Tibial artery (tissue), 4 donors: ENCODE data around the gene SLC30A3.
"Not testable (repeated sequence)": the region's sequence is repeated elsewhere in the genome, so short reads cannot be mapped to it uniquely, and the experiment has no call there.

Experiments used
- DNase-seq, 2 donors: peaks; one replicate each; pipeline ENCODE4 v3.0.0-alpha.2; 2019
- H3K27ac ChIP-seq, 2 donors: fragments of 200-600 bp; sonication (generic) in 1 of 2; 1 replicate in 1 of 2; 2 replicates in 1 of 2; pipeline ENCODE4 v1.5.1; 2018 to 2019; ENCODE audit warnings: mild to moderate bottlenecking in 1 of 2
- H3K27me3 ChIP-seq, 2 donors: fragments of 200-600 bp; sonication (generic) in 1 of 2; one replicate each; pipeline versions ENCODE4 v1.5.1 to v1.6.0; 2016 to 2019
- H3K36me3 ChIP-seq, 3 donors: fragments of 200-600 bp; sonication (generic) in 2 of 3; one replicate each; pipeline ENCODE4 v1.5.1; 2016 to 2019; ENCODE audit warnings: mild to moderate bottlenecking in 2 of 3
- H3K4me1 ChIP-seq, 4 donors: fragments of 200-600 bp; sonication (generic) in 2 of 4; 1 replicate in 3 of 4; 2 replicates in 1 of 4; pipeline ENCODE4 v1.5.1; 2016 to 2019
- H3K4me3 ChIP-seq, 2 donors: fragments of 200-600 bp; sonication (generic) in 1 of 2; 1 replicate in 1 of 2; 2 replicates in 1 of 2; pipeline ENCODE4 v1.5.1; 2018 to 2019; ENCODE audit warnings: mild to moderate bottlenecking in 2 of 2
- H3K9me3 ChIP-seq, 3 donors: fragments of 200-600 bp; sonication (generic) in 1 of 3; one replicate each; pipeline ENCODE4 v1.5.1; 2016 to 2019
- intact Hi-C: fragments of 100-400 bp; cut with DNase I; formaldehyde crosslinking; loops from one replicate; pipeline ENCODE4 v1.15.0; 2023; ENCODE audit warnings: low total_unique reads
- TF ChIP-seq, protein P1 (sequence below), 2 experiments: fragments of 200-600 bp in 1 of 2; fragments of 450-650 bp in 1 of 2; IDR thresholded peaks; one replicate each; pipeline ENCODE4 v1.5.1; 2017 to 2019; ENCODE audit warnings: antibody characterized with exemption in 2 of 2, mild to moderate bottlenecking in 1 of 2, moderate library complexity in 1 of 2

SLC30A3 gene

DNA sequence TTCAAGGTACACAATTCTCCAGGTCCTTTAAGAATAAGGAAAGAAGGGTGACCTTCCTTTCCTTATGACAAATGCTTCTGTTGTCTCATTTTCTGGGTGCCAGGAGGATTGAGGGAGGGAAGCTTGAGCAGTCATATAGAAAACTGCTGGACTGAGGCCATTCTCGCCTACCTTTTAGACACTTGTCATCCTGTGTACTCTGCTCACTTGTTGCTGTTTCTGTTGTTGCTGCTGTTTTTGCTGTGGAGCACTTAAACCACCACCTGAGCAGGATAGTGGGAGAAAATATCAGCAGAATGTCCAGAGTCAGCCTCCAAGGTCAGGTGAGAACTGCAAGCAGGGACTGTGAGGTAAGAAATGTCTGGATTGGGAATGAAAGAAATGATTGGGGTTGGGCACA, 15.2 kb upstream of the SLC30A3 start:
- no peaks in the 10 kb centered on the region for H3K36me3 ChIP-seq
- no peak overlapping the region for H3K4me3 ChIP-seq
- H3K4me1 ChIP-seq: peaks cover 0 to 2% (median 0%) of the 10 kb centered on the region in 4 donors
- H3K27me3 ChIP-seq: peaks cover 0 to 36% of the 10 kb centered on the region in 2 donors
- intact Hi-C loops: no loop called here
- no peaks in the 10 kb centered on the region for H3K9me3 ChIP-seq
- DNase-seq: no peak
- H3K27ac ChIP-seq: no peak overlapping the region
- TF ChIP-seq, protein P1, sequence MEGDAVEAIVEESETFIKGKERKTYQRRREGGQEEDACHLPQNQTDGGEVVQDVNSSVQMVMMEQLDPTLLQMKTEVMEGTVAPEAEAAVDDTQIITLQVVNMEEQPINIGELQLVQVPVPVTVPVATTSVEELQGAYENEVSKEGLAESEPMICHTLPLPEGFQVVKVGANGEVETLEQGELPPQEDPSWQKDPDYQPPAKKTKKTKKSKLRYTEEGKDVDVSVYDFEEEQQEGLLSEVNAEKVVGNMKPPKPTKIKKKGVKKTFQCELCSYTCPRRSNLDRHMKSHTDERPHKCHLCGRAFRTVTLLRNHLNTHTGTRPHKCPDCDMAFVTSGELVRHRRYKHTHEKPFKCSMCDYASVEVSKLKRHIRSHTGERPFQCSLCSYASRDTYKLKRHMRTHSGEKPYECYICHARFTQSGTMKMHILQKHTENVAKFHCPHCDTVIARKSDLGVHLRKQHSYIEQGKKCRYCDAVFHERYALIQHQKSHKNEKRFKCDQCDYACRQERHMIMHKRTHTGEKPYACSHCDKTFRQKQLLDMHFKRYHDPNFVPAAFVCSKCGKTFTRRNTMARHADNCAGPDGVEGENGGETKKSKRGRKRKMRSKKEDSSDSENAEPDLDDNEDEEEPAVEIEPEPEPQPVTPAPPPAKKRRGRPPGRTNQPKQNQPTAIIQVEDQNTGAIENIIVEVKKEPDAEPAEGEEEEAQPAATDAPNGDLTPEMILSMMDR (IDR thresholded peaks at IDR 0.05): no peak

DNA sequence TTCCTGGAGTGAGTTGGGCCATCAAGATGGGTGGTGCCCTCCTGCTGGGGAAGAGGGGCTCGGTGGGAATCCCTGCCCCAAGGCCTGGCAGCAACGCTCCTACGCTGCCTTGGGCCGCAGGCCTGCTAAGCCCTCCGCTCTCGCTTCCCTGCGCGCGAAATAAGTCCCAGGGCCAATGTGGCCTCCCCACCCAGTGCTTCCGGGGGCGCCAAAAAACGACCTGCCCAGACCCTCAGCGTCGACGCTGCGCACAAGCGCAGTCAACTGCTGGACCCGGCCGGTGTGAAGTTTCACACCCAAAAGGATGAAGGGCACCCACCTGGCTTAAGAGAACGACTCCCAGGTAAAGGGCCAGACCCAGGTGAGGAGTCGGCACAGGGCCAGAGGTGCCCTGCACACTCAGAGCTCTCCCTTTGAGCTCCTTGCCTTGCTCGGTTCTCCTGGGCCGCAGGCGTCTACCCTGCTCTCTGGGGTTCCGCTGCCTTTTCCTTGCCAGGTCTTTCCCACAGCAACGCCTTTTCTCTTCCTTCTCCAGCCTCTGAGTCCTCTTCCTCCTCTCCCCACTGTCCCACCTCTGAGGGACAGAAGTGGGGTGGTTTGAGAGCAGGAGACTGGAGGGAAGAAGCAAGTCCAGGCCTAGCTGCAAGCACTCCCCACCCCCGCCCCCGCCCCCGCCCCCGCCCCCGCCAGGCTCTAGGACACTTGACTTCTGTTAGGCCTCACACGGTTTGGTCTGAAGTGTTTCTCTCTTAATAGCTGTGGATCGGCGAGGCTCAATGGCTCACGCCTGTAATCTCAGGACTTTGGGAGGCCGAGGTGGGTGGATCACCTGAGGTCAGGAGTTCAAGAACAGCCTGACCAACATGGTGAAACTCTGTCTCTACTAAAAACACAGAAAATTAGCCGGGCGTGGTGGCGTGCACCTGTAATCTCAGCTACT, 12.6 kb upstream of the SLC30A3 start, which contains the start of gene DNAJC5G:
Gene DNAJC5G, plus strand, starts transcription at position 223 of the 940 bp plus-strand sequence. CDS start 1,296 bp downstream, outside the sequence.
- H3K27ac ChIP-seq: no peak within 1 kb of the TSS
- intact Hi-C loops: no loop called here
- TF ChIP-seq, protein P1 (IDR thresholded peaks at IDR 0.05): no peak
- DNase-seq: no peak
- H3K4me1 ChIP-seq: peaks cover 0 to 2% (median 0%) of the 10 kb centered on the region in 4 donors
- peaks cover 0 to 25% of the 10 kb centered on the region in 2 donors for H3K27me3 ChIP-seq
- H3K9me3 ChIP-seq: no peaks in the 10 kb centered on the region
- no peak within 1 kb of the TSS for H3K4me3 ChIP-seq
- no peaks in the 10 kb centered on the region for H3K36me3 ChIP-seq

DNA sequence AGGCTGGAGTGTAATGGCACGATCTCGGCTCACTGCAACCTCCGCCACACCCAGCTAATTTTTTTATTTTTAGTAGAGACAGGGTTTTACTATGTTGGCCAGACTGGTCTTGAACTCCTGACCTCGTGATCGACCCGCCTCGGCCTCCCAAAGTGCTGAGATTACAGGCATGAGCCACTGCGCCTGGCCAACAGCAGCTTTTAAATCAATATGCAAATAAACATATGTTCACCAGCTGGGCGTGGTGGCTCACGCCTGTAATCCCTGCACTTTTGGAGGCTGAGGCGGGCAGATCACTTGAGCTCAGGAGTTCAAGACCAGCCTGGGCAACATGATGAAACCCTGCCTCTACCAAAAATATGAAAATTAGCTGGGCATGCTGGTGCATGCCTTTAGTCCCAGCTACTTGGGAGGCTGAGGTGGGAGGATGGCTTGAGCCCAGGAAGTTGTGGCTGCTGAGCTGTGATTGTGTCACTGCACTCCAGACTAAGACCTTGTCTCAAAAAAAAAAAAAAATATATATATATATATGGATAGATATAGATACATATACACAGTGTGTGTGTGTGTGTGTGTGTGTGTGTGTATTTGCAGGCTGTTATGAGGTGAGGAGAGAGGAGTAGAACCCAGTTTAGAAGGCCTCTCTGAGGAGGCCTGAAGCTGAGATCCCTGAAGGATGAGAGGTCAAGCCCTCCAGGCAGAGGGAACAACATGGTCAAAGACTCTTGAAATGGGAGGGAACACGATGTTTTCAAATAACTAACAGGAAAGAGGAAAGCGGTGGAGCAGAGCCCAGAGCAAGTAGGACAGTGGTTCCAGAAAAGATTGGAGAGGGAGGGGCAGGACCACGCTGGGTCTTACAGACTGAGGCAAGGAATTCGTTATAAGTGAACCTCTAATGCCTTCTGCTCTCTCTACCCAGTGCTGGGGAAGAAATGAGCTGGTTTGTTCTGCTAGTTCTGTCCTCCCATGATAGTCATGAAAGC, 10.0 kb upstream of the SLC30A3 start:
- H3K4me1 ChIP-seq, H3K9me3 ChIP-seq, DNase-seq, H3K27ac ChIP-seq, H3K36me3 ChIP-seq, intact Hi-C loops, H3K4me3 ChIP-seq: not testable (repeated sequence)
- H3K27me3 ChIP-seq: peaks cover 0 to 21% of the 10 kb centered on the region in 2 donors

DNA sequence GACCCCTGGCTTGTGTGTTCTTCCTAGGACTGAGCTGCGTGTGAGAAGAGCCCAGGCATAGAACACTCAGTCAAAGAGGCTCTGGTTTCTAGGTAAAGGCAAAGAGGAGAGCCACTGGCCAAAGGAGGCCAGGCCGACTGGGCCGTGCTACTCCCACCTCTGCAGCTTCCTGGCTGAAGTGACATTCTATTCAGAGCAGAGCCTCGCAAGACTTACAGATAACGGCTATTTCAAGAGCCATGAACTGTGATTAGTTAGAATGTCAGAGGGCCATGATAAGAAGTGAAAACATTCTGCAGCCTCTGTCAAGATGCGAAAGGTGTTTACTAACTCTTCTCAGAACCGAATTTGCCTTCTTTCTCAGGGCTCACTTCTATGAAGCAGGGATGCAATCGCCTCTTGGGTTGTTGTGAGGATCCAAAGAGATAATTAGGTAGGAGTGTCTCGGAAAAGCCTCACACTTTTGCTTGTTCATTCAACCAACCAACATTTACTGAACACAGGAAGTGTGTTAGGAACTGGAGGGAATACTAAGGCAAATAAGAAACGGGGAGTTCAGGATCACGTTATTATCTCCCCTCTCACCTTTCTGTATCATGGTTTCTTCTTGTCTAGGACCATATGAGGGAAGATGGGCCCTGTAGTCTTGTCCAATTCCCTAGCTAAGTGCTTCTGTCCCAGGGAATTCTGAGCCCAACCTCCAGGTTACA, 8.9 kb upstream of the SLC30A3 start:
- Histone ChIP-seq H3K4me3 (no peak overlapping the region), H3K27me3 (peaks cover 0 to 21% of the 10 kb centered on the region in 2 donors), H3K36me3 (no peaks in the 10 kb centered on the region), H3K4me1 (no peaks in the 10 kb centered on the region), H3K27ac (no peak overlapping the region), H3K9me3 (no peaks in the 10 kb centered on the region)
- TF ChIP-seq, protein P1 (IDR thresholded peaks at IDR 0.05): no peak
- no peak for DNase-seq
- intact Hi-C loops: no loop called here

DNA sequence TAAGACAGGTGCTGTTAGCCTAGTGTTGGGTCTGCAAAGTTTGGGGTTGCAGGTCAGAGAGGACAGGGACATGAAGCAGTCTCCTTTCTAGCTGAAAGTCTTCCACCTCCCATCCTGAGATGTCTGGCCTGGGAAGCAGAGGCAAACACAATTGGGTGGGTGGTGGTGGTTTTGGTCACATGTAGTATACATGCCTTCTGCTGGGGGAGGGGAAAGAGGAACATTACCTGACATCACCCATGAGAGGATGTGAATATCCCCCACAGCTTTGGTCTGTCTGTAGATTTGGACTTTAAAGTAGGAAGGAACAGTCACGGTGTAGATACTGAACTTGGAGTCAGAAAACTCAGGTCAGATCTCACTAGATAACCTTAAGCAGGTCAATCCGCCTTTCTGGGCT, 7.8 kb upstream of the SLC30A3 start:
- no peaks in the 10 kb centered on the region for H3K9me3 ChIP-seq
- H3K36me3 ChIP-seq: no peaks in the 10 kb centered on the region
- H3K4me3 ChIP-seq: no peak overlapping the region
- intact Hi-C loops: no loop called here
- no peak for DNase-seq
- no peaks in the 10 kb centered on the region for H3K4me1 ChIP-seq
- TF ChIP-seq, protein P1 (IDR thresholded peaks at IDR 0.05): no peak
- H3K27ac ChIP-seq: no peak overlapping the region
- H3K27me3 ChIP-seq: peaks cover 0 to 31% of the 10 kb centered on the region in 2 donors
